ENCODE measurements around the gene GPR161.

- no peak for TF ChIP-seq CTCF (IDR thresholded peaks at IDR 0.05)
- TF ChIP-seq EP300 (IDR thresholded peaks at IDR 0.05): no peak
- TF ChIP-seq POLR2A (IDR thresholded peaks at IDR 0.05): no peak
Observed at GRCh38 chr1:168035345-168035744, 101.4 kb downstream of the GPR161 start.
